Activated CD8-positive, alpha-beta T cell treated with anti-CD3 and anti-CD28 coated beads, Interleukin-2, amount 10 ng/mL, durations not matched to agents 7 days and 5 days (primary cell): ENCODE data around the gene JDP2. TPM values are rescaled to one million over a fixed set of nuclear protein-coding genes. Genes with fewer than 3 reads are reported as not detected.

Experiments
- ATAC-seq: fragments of 150-1000 bp; cut with Tn5 transposase; one replicate; pipeline ENCODE4 v1.10.0; 2021; ENCODE audit warnings: moderate library complexity
- CTCF ChIA-PET: fragments of 350-600 bp; sonication (Branson Sonifier 250); formaldehyde crosslinking; loops from one replicate; lab custom pipeline; 2021; ENCODE audit warnings: antibody characterized with exemption; lab: Charles Lee
- POLR2A ChIA-PET: fragments of 350-600 bp; sonication (Branson Sonifier 250); formaldehyde crosslinking; loops from one replicate; lab custom pipeline; 2021; ENCODE audit warnings: antibody characterized with exemption; lab: Charles Lee
- DNase-seq: peaks from one replicate; pipeline ENCODE4 v3.0.0-alpha.2; 2020
- H3K27ac Mint-ChIP-seq: one replicate; pipeline ENCODE4 v1.8.0; 2021; ENCODE audit warnings: mild to moderate bottlenecking, mixed read lengths
- H3K27me3 Mint-ChIP-seq: one replicate; pipeline ENCODE4 v1.8.0; 2021; ENCODE audit warnings: low read depth, mixed read lengths
- H3K36me3 Mint-ChIP-seq: one replicate; pipeline ENCODE4 v1.8.0; 2021; ENCODE audit warnings: low read depth, mixed read lengths
- H3K4me1 Mint-ChIP-seq: one replicate; pipeline ENCODE4 v1.8.0; 2021; ENCODE audit warnings: low read depth, mixed read lengths
- H3K4me3 Mint-ChIP-seq: one replicate; pipeline ENCODE4 v1.8.0; 2021; ENCODE audit warnings: mild to moderate bottlenecking, mixed read lengths
- H3K9me3 Mint-ChIP-seq: one replicate; pipeline ENCODE4 v1.8.0; 2022; ENCODE audit warnings: mixed read lengths; ENCODE audit not compliant: insufficient read depth
- total RNA-seq, 2 experiments: library from RNA; stranded (reverse); gene quantifications; one replicate each; pipeline ENCODE4 v1.2.3, GENCODE V29; 2021

Gene JDP2
- total RNA-seq, 2 experiments from 2014 or later, result 0.71 to 1.4 TPM

DNA sequence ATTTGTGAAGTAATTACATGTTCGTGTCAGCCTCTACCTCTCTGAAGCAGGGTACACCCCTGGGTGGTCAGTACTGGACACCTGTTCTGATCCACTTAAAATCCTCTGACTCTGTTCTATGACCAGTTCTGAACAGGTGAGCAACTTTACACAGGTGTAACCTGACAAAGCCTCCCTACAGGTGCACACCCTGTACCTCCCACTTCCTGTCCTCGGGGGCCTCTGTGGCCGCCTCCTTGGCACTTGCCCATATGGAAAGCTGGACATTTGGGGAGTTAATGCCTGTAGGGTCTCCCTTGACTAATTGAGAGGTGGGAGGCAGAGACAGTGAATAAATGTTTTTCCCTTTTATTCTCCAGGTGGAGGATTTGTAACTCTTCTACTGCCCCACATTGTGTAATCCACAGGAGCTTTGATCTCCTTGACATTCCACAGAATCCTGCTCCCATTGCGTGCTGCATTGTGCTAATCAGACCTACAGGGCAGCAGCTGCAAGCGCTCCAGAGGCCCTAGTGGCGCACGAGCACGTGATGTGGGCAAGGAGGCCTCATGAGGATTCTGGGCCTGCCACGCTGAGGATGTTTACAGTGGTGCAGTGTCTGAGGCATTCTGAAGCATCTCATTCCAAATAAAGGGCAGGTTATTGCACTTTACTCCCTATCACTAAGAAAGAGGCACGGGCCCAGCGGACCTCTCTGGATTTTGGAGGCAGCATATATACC lies 48.6 kb downstream of the JDP2 start:
- Mint-ChIP-seq H3K4me1 (no peaks in the 10 kb centered on the region), H3K4me3 (no peak overlapping the region), H3K27ac (no peak overlapping the region), H3K9me3 (no peaks in the 10 kb centered on the region), H3K27me3 (peaks cover 8% of the 10 kb centered on the region), H3K36me3 (no peaks in the 10 kb centered on the region)
- POLR2A ChIA-PET, result interaction anchor here (0.7 kb wide), 1 partner anchor 37 kb away, joined by 3 read pairs; no protein-coding TSS in a partner anchor
- no peak for DNase-seq
- ATAC-seq, result no peak
- CTCF ChIA-PET, result interaction anchor here (1.1 to 2.4 kb wide), 2 partner anchors 8 to 11 kb away, joined by 3 to 15 read pairs; no protein-coding TSS in a partner anchor

DNA sequence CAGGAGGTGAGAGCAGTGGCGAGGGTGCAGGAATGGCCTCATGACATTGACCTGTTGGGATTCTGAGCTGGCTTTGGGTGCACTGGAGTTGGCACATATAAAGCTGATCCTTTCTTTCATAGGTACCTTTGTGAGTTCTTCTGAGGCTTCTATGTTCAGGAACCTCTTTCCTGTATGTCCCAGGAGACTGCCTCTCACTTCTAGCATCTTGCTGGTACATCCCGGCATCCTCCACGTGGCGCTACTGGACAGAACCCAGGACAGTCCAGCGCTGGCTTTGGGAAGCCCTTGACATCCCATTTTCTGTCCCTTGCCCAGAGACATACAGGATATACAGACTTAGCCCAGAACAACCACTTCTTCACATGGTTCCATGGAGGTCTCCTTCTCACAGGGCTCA lies 50.1 kb downstream of the JDP2 start:
- peaks cover 8% of the 10 kb centered on the region for H3K27me3 Mint-ChIP-seq
- DNase-seq, result no peak
- ChIA-PET POLR2A (no interaction called here), CTCF (interaction anchor here (2.4 kb wide), 1 partner anchor 10 kb away, joined by 15 read pairs; no protein-coding TSS in a partner anchor)
- no peak for ATAC-seq
- H3K4me1 Mint-ChIP-seq, result no peaks in the 10 kb centered on the region
- no peaks in the 10 kb centered on the region for H3K36me3 Mint-ChIP-seq
- H3K27ac Mint-ChIP-seq, result no peak overlapping the region
- H3K9me3 Mint-ChIP-seq, result no peaks in the 10 kb centered on the region
- H3K4me3 Mint-ChIP-seq, result no peak overlapping the region

DNA sequence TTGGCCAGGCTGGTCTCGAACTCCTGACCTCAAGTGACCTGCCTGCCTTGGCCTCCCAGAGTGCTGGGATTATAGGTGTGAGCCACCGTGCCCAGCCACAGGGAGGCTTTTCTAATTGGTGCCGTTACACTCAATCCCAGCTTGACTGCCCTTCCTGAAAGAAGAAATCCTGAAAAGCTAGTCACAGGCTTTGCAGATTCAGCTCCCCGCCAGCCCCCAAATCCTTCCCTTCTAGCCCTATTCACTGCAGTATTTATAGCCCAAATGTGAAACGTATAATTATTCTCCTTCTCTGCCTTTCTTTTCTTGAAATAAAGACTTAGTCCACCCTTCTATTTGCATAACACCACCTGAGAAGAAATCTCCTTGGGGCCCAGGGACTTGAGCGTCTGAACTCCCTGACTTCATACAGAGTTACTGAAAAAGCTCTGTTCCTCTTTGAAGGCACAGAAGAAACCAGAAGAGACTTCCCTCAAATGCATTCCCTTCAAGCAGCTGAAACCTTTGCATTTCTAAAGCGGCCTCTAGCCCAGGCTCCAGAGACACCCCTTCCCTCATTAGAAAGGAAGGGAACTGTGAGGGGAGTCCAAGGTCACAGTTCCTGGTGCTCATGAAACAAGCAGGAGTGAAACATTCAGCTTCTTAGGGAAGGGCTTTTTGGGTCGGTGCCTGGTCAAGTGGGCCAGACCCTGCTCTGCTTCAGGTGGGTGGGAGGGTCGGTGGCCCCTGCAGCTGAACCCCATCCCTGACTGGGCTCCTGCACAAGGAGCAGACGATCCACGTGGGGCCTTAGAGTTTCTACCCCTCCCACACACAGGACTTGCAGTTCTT lies 52.2 kb downstream of the JDP2 start:
- Mint-ChIP-seq H3K36me3 (no peaks in the 10 kb centered on the region), H3K4me3 (no peak overlapping the region), H3K27ac (no peak overlapping the region), H3K4me1 (no peaks in the 10 kb centered on the region), H3K9me3 (peaks cover 2% of the 10 kb centered on the region), H3K27me3 (peaks cover 8% of the 10 kb centered on the region)
- ATAC-seq (no peak), DNase-seq (no peak)
- CTCF ChIA-PET, result interaction anchor here (0.6 to 2.0 kb wide), 3 partner anchors 9 to 26 kb away, joined by 3 to 8 read pairs (median 4); no protein-coding TSS in a partner anchor
- POLR2A ChIA-PET, result no interaction called here

DNA sequence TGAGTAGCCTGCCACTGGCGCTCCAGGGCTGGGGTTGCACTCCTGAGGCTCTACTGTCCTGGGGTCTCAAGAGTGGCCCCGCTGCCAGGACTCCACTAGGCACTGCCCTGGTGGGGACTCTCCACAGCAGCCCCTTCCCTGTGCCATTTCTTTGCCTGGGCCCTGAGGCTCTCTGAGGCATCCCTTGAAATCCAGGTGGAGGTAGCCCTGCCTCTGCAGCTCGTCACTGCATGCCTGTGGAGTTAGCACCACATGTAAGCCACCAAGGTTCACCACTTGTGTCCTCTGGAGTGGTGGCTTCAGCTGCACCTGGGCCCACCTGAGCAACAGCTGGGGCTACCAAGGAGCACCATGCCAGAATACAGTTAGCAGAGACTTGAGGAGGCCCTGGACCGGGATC lies 54.5 kb downstream of the JDP2 start:
- no peaks in the 10 kb centered on the region for H3K36me3 Mint-ChIP-seq
- POLR2A ChIA-PET, result no interaction called here
- no peak for DNase-seq
- H3K27ac Mint-ChIP-seq, result no peak overlapping the region
- peaks cover 14% of the 10 kb centered on the region for H3K4me1 Mint-ChIP-seq
- peaks cover 8% of the 10 kb centered on the region for H3K27me3 Mint-ChIP-seq
- H3K4me3 Mint-ChIP-seq, result no peak overlapping the region
- peaks cover 10% of the 10 kb centered on the region for H3K9me3 Mint-ChIP-seq
- CTCF ChIA-PET, result no interaction called here
- ATAC-seq, result no peak

DNA sequence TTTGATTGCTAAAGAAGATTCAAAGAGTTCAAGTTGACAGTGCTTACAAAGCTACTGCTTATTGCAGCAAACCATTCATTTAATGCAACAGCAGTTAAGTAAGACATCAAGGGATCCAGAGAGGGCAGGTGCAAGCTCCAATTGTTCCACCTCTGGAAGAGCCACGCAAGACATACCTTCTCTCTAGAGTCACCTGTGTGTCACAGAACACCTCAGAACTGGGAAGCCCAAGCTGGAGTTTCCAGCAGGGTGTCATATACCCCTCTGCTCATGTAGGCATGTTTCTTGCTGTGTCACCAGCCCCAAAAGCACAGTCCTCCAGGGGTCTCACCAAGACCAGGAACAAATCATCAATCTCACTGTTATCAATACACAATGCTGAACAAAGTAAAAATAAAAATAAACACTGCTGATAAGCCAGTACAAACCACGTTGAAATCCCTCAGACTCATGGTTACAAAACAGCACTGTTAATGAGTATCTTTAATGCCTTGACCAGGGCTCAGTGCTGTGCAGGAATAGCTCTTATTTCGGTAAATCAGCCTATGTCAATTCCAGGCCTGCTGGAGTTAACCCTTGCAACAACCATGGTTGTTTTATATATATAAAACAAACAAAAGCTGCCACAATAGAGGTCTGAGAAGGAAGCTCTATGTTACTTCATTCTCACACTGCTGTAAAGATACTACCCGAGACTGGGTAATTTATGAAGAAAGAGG lies 57.0 kb downstream of the JDP2 start:
- DNase-seq (no peak), ATAC-seq (no peak)
- H3K9me3 Mint-ChIP-seq, result peaks cover 10% of the 10 kb centered on the region
- H3K27ac Mint-ChIP-seq, result no peak overlapping the region
- peaks cover 28% of the 10 kb centered on the region for H3K4me1 Mint-ChIP-seq
- CTCF ChIA-PET, result interaction anchor here (0.9 to 1.1 kb wide), 4 partner anchors 9 to 179 kb away, joined by 3 read pairs; no protein-coding TSS in a partner anchor
- peaks cover 6% of the 10 kb centered on the region for H3K27me3 Mint-ChIP-seq
- POLR2A ChIA-PET, result interaction anchor here (1.1 kb wide), 1 partner anchor 12 kb away, joined by 3 read pairs; no protein-coding TSS in a partner anchor
- H3K4me3 Mint-ChIP-seq, result no peak overlapping the region
- no peaks in the 10 kb centered on the region for H3K36me3 Mint-ChIP-seq

DNA sequence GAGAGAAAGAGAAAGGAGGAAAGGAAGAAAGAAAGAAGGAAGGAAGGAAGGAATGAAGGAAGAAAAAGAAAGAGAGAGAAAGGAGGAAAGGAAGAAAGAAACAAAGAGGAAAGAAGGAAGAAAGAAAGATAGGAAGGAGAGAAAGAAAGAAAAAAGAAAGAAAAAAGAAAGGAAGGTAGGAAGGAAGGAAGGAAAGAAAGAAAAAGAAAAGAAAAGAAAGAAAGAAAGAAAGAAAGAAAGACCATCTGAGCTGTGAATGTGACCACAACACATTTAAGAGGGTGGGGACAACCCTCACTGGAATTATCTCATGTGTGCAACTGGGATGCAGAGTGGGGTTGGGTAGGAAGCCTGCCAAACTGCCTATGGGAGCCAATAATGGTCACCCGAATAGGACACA lies 58.5 kb downstream of the JDP2 start:
- ATAC-seq (no peak), DNase-seq (peak; percentile 15)
- H3K9me3 Mint-ChIP-seq, result peaks cover 10% of the 10 kb centered on the region
- H3K27me3 Mint-ChIP-seq, result peaks cover 2% of the 10 kb centered on the region
- H3K4me3 Mint-ChIP-seq, result no peak overlapping the region
- no peak overlapping the region for H3K27ac Mint-ChIP-seq
- H3K36me3 Mint-ChIP-seq, result no peaks in the 10 kb centered on the region
- H3K4me1 Mint-ChIP-seq, result peaks cover 29% of the 10 kb centered on the region
- POLR2A ChIA-PET, result no interaction called here
- CTCF ChIA-PET, result interaction anchor here (2.0 to 8.0 kb wide), 6 partner anchors 9 to 355 kb away, joined by 5 to 138 read pairs (median 22); no protein-coding TSS in a partner anchor

DNA sequence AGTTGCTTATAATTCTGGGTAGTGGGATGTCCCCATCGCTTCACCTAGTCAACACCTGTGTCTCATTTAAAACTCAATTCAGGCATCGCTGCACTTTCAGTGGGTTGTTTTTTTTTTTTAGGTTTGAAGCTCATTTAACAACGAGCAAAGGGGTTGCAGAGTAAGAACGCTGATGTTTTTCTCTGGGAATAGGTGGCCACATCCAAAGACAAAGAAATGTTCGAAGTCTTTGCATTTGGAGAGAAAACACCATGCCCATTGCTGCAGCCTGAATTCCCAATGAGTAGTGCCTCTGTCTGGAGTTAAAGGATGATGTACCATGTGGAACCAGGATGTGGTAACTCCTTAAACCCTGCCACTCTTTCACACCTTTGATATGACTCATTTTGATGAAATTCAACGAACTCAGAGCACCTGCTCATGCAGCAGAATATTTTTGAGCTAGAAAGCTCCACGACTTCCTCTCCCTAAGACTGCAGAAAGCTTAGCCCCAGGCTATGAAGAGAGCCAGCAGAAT lies 59.4 kb downstream of the JDP2 start:
- Mint-ChIP-seq H3K9me3 (peaks cover 10% of the 10 kb centered on the region), H3K27me3 (peaks cover 2% of the 10 kb centered on the region), H3K27ac (peak overlapping the region; percentile 28), H3K4me1 (peaks cover 29% of the 10 kb centered on the region), H3K4me3 (no peak overlapping the region), H3K36me3 (no peaks in the 10 kb centered on the region)
- ChIA-PET POLR2A (no interaction called here), CTCF (interaction anchor here (0.6 to 8.0 kb wide), 23 partner anchors 8 to 356 kb away, joined by 3 to 138 read pairs (median 8); partner anchors contain the start of gene BATF)
- peak; percentile 75 for ATAC-seq
- DNase-seq, result peak; percentile 44

DNA sequence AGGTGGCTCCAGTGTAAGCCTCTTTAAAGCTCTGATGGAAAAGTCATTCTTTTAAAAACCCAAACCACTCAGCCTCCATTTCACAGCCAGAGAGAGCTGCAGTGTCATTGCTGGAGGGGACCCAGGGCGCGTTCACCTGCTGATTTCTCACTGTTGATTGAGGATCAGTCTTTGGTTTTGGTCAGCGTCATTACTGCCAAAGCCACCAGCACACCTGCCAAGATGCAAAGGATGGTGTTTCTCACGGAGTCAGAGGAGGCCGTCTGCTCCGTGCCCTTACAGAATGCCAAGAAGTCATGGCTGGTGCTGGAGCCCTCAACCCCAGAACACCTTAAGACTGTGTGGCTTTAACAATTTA lies 61.6 kb downstream of the JDP2 start:
- Mint-ChIP-seq H3K36me3 (no peaks in the 10 kb centered on the region), H3K4me1 (peaks cover 38% of the 10 kb centered on the region), H3K9me3 (peaks cover 10% of the 10 kb centered on the region), H3K27ac (no peak overlapping the region), H3K27me3 (peaks cover 2% of the 10 kb centered on the region), H3K4me3 (no peak overlapping the region)
- POLR2A ChIA-PET, result no interaction called here
- ATAC-seq, result peak; percentile 13
- CTCF ChIA-PET, result interaction anchor here (0.7 to 8.0 kb wide), 54 partner anchors 7 to 493 kb away, joined by 3 to 138 read pairs (median 5); partner anchors contain the start of genes BATF and NEK9
- peak; percentile 15 for DNase-seq

DNA sequence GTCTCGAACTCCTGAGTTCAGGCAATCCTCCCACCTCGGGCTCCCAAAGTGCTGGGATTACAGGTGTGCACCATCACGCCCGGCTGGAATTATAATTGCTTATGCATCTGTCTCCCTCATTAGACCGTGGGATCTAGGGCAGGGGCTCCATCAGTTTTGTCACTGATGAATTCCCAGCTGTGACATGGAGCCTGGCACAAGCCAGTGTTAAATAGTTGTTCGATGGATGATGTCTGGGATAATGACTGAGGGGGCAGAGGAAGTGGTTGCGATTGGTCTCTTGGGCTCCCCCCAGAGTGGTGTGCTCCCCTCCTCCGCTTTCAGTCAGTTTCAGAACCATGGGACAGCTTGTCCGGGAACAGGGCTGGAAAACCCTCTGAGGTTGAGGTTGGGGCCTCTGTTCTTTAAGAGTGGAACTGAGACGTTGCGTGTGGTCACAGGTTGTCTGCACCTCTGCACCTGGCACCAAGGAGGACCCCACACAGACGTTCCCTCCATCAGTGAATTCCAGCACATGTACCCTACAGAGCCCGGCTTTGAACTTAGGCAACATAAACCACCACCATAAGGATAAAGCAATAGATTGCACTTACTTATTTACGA lies 63.7 kb downstream of the JDP2 start:
- peaks cover 2% of the 10 kb centered on the region for H3K27me3 Mint-ChIP-seq
- DNase-seq (peak; percentile 9), ATAC-seq (no peak)
- no peaks in the 10 kb centered on the region for H3K36me3 Mint-ChIP-seq
- ChIA-PET POLR2A (no interaction called here), CTCF (interaction anchor here (0.6 to 8.0 kb wide), 7 partner anchors 24 to 185 kb away, joined by 3 to 138 read pairs (median 3); no protein-coding TSS in a partner anchor)
- H3K4me1 Mint-ChIP-seq, result peaks cover 49% of the 10 kb centered on the region
- H3K4me3 Mint-ChIP-seq, result no peak overlapping the region
- H3K27ac Mint-ChIP-seq, result no peak overlapping the region
- no peaks in the 10 kb centered on the region for H3K9me3 Mint-ChIP-seq

DNA sequence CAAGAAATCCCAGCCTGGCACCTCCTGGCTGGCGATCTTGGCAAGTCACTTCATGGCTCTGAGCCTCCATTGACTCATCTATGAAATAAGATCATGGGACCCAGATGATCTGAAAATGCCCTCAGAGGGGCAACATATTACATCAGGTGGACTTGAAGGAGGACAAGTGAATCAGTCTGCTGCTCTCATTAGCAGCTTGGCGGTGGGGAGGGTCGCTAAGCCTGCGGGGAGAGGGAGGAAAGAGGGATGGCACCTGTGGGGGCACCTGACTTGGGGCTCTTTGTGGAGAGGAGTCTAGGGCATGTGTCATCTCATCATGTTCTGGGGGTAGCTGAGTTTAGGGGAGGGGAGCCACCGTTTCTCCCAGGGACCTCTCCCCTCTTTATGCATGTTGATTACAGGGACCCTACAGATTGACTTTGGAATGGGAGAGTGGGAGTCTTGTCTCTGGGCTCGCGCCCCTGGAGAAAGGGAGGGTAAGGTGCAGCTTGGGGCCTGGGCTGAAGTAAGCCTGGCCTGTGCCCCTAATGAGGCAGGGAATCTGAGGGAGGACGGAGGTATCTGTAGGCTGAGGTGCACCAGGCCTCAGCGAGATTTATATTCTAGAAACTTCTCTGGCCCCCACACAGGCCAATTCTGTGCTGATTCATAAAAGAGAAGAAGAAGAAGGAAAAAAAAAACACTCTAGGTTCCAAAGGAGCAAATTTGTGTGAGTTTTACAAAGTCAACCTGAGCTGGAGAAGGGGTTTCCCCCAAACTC lies 65.2 kb downstream of the JDP2 start:
- H3K27me3 Mint-ChIP-seq, result no peaks in the 10 kb centered on the region
- no peak overlapping the region for H3K27ac Mint-ChIP-seq
- DNase-seq (peak; percentile 19), ATAC-seq (no peak)
- ChIA-PET CTCF (interaction anchor here (2.2 to 8.0 kb wide), 2 partner anchors 68 to 187 kb away, joined by 9 to 138 read pairs; no protein-coding TSS in a partner anchor), POLR2A (no interaction called here)
- peaks cover 54% of the 10 kb centered on the region for H3K4me1 Mint-ChIP-seq
- H3K9me3 Mint-ChIP-seq, result no peaks in the 10 kb centered on the region
- H3K4me3 Mint-ChIP-seq, result no peak overlapping the region
- no peaks in the 10 kb centered on the region for H3K36me3 Mint-ChIP-seq
